ENCODE results near the gene FRMD4B.

Gene FRMD4B

GRCh38 chr3:69364354-69364753 is 21.5 kb downstream of the FRMD4B start:
- DNase-seq (ENCODE audit: low read depth), result no peak

GRCh38 chr3:69360690-69361089 is 25.2 kb downstream of the FRMD4B start:
- no peak for DNase-seq (ENCODE audit: low read depth)

- no peak for DNase-seq (ENCODE audit: low read depth)
Observed at GRCh38 chr3:69359916-69360315, 26.0 kb downstream of the FRMD4B start.

- no peak for DNase-seq (ENCODE audit: low read depth)
Observed at GRCh38 chr3:69359339-69359893, 26.5 kb downstream of the FRMD4B start.

- no peak for DNase-seq (ENCODE audit: low read depth)
Observed at GRCh38 chr3:69357196-69357595, 28.7 kb downstream of the FRMD4B start.

GRCh38 chr3:69354948-69355347 is 30.9 kb downstream of the FRMD4B start:
- no peak for DNase-seq (ENCODE audit: low read depth)

GRCh38 chr3:69353503-69353902 is 32.4 kb downstream of the FRMD4B start:
- no peak for DNase-seq (ENCODE audit: low read depth)

- DNase-seq (ENCODE audit: low read depth), result no peak
Observed at GRCh38 chr3:69353088-69353478, 32.8 kb downstream of the FRMD4B start.

- DNase-seq (ENCODE audit: low read depth), result no peak
Observed at GRCh38 chr3:69352305-69353087, 33.4 kb downstream of the FRMD4B start.

GRCh38 chr3:69343875-69344274 is 42.0 kb downstream of the FRMD4B start:
- no peak for DNase-seq (ENCODE audit: low read depth)

GRCh38 chr3:69342074-69342473 is 43.8 kb downstream of the FRMD4B start:
- DNase-seq (ENCODE audit: low read depth), result no peak

GRCh38 chr3:69339760-69340159 is 46.1 kb downstream of the FRMD4B start:
- no peak for DNase-seq (ENCODE audit: low read depth)

GRCh38 chr3:69338911-69339310 is 47.0 kb downstream of the FRMD4B start:
- DNase-seq (ENCODE audit: low read depth), result no peak

- no peak for DNase-seq (ENCODE audit: low read depth)
Observed at GRCh38 chr3:69332934-69333333, 53.0 kb downstream of the FRMD4B start.

- no peak for DNase-seq (ENCODE audit: low read depth)
Observed at GRCh38 chr3:69330891-69331400, 54.9 kb downstream of the FRMD4B start.

- DNase-seq (ENCODE audit: low read depth), result peak; percentile 38
Observed at GRCh38 chr3:69329892-69330291, 56.0 kb downstream of the FRMD4B start.

GRCh38 chr3:69328963-69329302 is 57.0 kb downstream of the FRMD4B start:
- DNase-seq (ENCODE audit: low read depth), result no peak

GRCh38 chr3:69328103-69328962 is 57.6 kb downstream of the FRMD4B start:
- DNase-seq (ENCODE audit: low read depth), result no peak

GRCh38 chr3:69326855-69327300 is 59.0 kb downstream of the FRMD4B start:
- DNase-seq (ENCODE audit: low read depth), result no peak

GRCh38 chr3:69325151-69325550 is 60.7 kb downstream of the FRMD4B start:
- no peak for DNase-seq (ENCODE audit: low read depth)

- DNase-seq (ENCODE audit: low read depth), result peak; percentile 8
Observed at GRCh38 chr3:69324362-69325025, 61.4 kb downstream of the FRMD4B start.

GRCh38 chr3:69323941-69324340 is 61.9 kb downstream of the FRMD4B start:
- no peak for DNase-seq (ENCODE audit: low read depth)

All from HS-27A (cell line).